GM12878 (cell line): ENCODE results near the gene DLG2. TPM values are rescaled to one million over a fixed set of nuclear protein-coding genes. Genes with fewer than 3 reads are reported as not detected.

Source experiments
- ATAC-seq: fragments of 200-7000 bp; cut with Tn5 transposase; 3 replicates; pipeline ENCODE4 v1.9.1; 2020; ENCODE audit warnings: mild to moderate bottlenecking, moderate library complexity
- BruUV-seq: library from RNA; stranded (reverse); fragments of 400-500 nt; replicated peaks from 2 replicates; lab custom pipeline; 2021; lab: Mats Ljungman, UMichigan
- CTCF ChIA-PET: fragments of 300-600 bp; sonication (Branson Sonifier 250); formaldehyde crosslinking; extraction: SDS; loops from one replicate; lab custom pipeline; 2021; ENCODE audit warnings: inconsistent platforms; lab: Yijun Ruan, JAX
- POLR2A ChIA-PET: fragments of 350-600 bp; formaldehyde crosslinking; extraction: SDS; loops from one replicate; lab custom pipeline; 2021; ENCODE audit warnings: inconsistent platforms; lab: Charles Lee
- RAD21 ChIA-PET: fragments of 300-600 bp; sonication (Branson Sonifier 250); formaldehyde crosslinking; loops from one replicate; lab custom pipeline; 2023; ENCODE audit warnings: antibody characterized with exemption; ENCODE audit not compliant: unreplicated experiment; lab: Charles Lee
- SMC1A ChIA-PET: fragments of 300-600 bp; sonication (Branson Sonifier 250); formaldehyde crosslinking; loops from one replicate; lab custom pipeline; 2023; ENCODE audit not compliant: unreplicated experiment, uncharacterized antibody; lab: Charles Lee
- DNase-seq: peaks from one replicate; pipeline ENCODE4 v3.0.0-alpha.2; 2011; ENCODE audit warnings: low read depth, low spot score
- FAIRE-seq: peaks from 3 replicates; lab custom pipeline; 2011; peaks lifted over from hg19 to GRCh38; lab: Jason Lieb, UNC
- H2AFZ ChIP-seq: 2 replicates; pipeline ENCODE4 v1.6.0; 2011; ENCODE audit warnings: low read depth, low read length, control low read depth; ENCODE audit not compliant: control insufficient read depth
- H3K27ac ChIP-seq: 2 replicates; pipeline ENCODE4 v1.5.1; 2011; ENCODE audit warnings: control low read depth; ENCODE audit not compliant: control insufficient read depth, insufficient read depth
- H3K27me3 ChIP-seq, 2 experiments: replicated peaks in 1 of 2; 2 replicates each; pipeline versions ENCODE4 v1.6.0 to v1.6.1; 2011; ENCODE audit warnings: low read length in 1 of 2; ENCODE audit not compliant: control insufficient read depth in 2 of 2, insufficient read depth in 2 of 2
- H3K36me3 ChIP-seq, 2 experiments: 2 replicates each; pipeline ENCODE4 v1.5.1; 2011; ENCODE audit warnings: low read length in 1 of 2; ENCODE audit not compliant: control insufficient read depth in 2 of 2, insufficient read depth in 2 of 2
- H3K4me1 ChIP-seq: 2 replicates; pipeline ENCODE4 v1.6.1; 2011; ENCODE audit warnings: mild to moderate bottlenecking, low read length, moderate library complexity, mixed read lengths; ENCODE audit not compliant: control insufficient read depth, insufficient read depth
- H3K4me2 ChIP-seq: 2 replicates; pipeline ENCODE4 v1.6.0; 2011; ENCODE audit warnings: control low read depth; ENCODE audit not compliant: control insufficient read depth, insufficient read depth
- H3K4me3 ChIP-seq: fragments of 200-600 bp; sonication (generic); 2 replicates; pipeline ENCODE4 v1.5.1; 2016
- H3K79me2 ChIP-seq: 2 replicates; pipeline ENCODE4 v1.6.0; 2011; ENCODE audit warnings: low read length; ENCODE audit not compliant: control insufficient read depth, insufficient read depth
- H3K9ac ChIP-seq: 2 replicates; pipeline ENCODE4 v1.8.0; 2011; ENCODE audit warnings: low read length, control low read depth, mixed read lengths; ENCODE audit not compliant: control insufficient read depth, insufficient read depth
- H3K9me3 ChIP-seq: replicated peaks from 3 replicates; pipeline ENCODE4 v1.5.1; 2011; ENCODE audit warnings: mild to moderate bottlenecking, low read length; ENCODE audit not compliant: control insufficient read depth, insufficient read depth
- H4K20me1 ChIP-seq: 2 replicates; pipeline ENCODE4 v1.6.0; 2011; ENCODE audit not compliant: control insufficient read depth, insufficient read depth
- ASH2L ChIP-seq: fragments of 300-600, 200-600 bp; sonication (generic); IDR thresholded peaks from 2 replicates; pipeline ENCODE4 v1.6.1; 2017; ENCODE audit warnings: low read depth, mild to moderate bottlenecking, borderline replicate concordance
- ATF2 ChIP-seq: IDR thresholded peaks from 2 replicates; pipeline ENCODE4 v1.6.1; 2012; ENCODE audit warnings: low read length, inconsistent platforms
- CREM ChIP-seq: IDR thresholded peaks from 2 replicates; pipeline ENCODE4 v1.6.1; 2014; ENCODE audit warnings: antibody characterized with exemption, low read depth
- ESRRA ChIP-seq: IDR thresholded peaks from 2 replicates; pipeline ENCODE4 v1.6.1; 2012; ENCODE audit warnings: mild to moderate bottlenecking, low read length, improper control_type of control experiment
- EZH2 ChIP-seq: IDR thresholded peaks from 2 replicates; pipeline ENCODE4 v1.6.1; 2012; ENCODE audit warnings: low read depth, mild to moderate bottlenecking, control low read depth, inconsistent platforms, low read length, borderline replicate concordance; ENCODE audit not compliant: control insufficient read depth
- FOXM1 ChIP-seq: IDR thresholded peaks from 2 replicates; pipeline ENCODE4 v1.6.1; 2012; ENCODE audit warnings: low read depth, mild to moderate bottlenecking, inconsistent platforms, low read length, moderate library complexity
- KDM1A ChIP-seq: fragments of 200-600 bp; sonication (generic); IDR thresholded peaks from 2 replicates; pipeline ENCODE4 v1.6.1; 2016; ENCODE audit warnings: borderline replicate concordance
- MYB ChIP-seq: fragments of 150-350 bp; IDR thresholded peaks from 2 replicates; pipeline ENCODE4 v1.6.1; 2014; ENCODE audit warnings: mild to moderate bottlenecking, low read depth, low read length, borderline replicate concordance
- RCOR1 ChIP-seq: conservative IDR thresholded peaks from 2 replicates; pipeline ENCODE4 v1.6.1; 2012; ENCODE audit warnings: low read depth, low read length, improper control_type of control experiment
- RUNX3 ChIP-seq: IDR thresholded peaks from 2 replicates; pipeline ENCODE4 v1.6.1; 2012; ENCODE audit warnings: low read length, inconsistent platforms
- WRNIP1 ChIP-seq: IDR thresholded peaks from 2 replicates; pipeline ENCODE4 v1.6.1; 2011; ENCODE audit warnings: low read depth, low read length, improper control_type of control experiment, borderline replicate concordance
- YBX1 ChIP-seq: fragments of 450-650 bp; IDR thresholded peaks from 2 replicates; pipeline ENCODE4 v1.6.1; 2016; ENCODE audit warnings: antibody characterized with exemption
- YY1 ChIP-seq: IDR thresholded peaks from 2 replicates; pipeline ENCODE4 v1.6.1; 2011; ENCODE audit warnings: low read depth, mild to moderate bottlenecking, low read length
- ZNF217 ChIP-seq: fragments of 450-650 bp; IDR thresholded peaks from 2 replicates; pipeline ENCODE4 v1.6.1; 2017; ENCODE audit warnings: antibody characterized with exemption, mild to moderate bottlenecking
- WGBS: methylation state at CpG from one replicate; pipeline ENCODE4 v1.1.6; 2016; ENCODE audit warnings: low lambda C conversion rate; ENCODE audit not compliant: insufficient replicate concordance, insufficient coverage; ENCODE audit errors: missing lambda C conversion rate; 5-methylcytosine and 5-hydroxymethylcytosine counted together
- in situ Hi-C: fragments of 300-500 bp; cut with MboI; formaldehyde crosslinking; loops from 9 replicates; pipeline ENCODE4 v1.14.3; 2018; ENCODE audit warnings: mixed read lengths
- intact Hi-C: fragments of 100-400 bp; cut with micrococcal nuclease; formaldehyde crosslinking; loops from one replicate; pipeline ENCODE4 v1.14.2; 2022; ENCODE audit not compliant: unreplicated experiment
- polyA plus RNA-seq, 11 experiments: library from polyadenylated mRNA; depleted of rRNA in 4 of 11; unstranded in 6 of 11; stranded (reverse) in 5 of 11; fragments of >200 nt; fragmentation: Nextera tagmentation in 4 of 11; fragmentation: Illumina TruSeq in 1 of 11; extraction: Ambion mirVana in 4 of 11; extraction: Trizol in 1 of 11; gene quantifications; 1 replicate in 1 of 11; 2 replicates in 10 of 11; pipeline versions ENCODE4 v1.2.1 to v1.2.3, GENCODE V29; 2011 to 2016; ENCODE audit warnings: inconsistent platforms in 2 of 11, missing spikeins in 2 of 11, low read depth in 1 of 11
- total RNA-seq, 4 experiments: library from RNA; depleted of rRNA in 3 of 4; stranded (reverse); fragments of >200 nt in 3 of 4; fragmentation: Illumina TruSeq in 1 of 4; extraction: Trizol in 1 of 4; gene quantifications; 2 replicates each; pipeline versions ENCODE4 v1.2.1 to v1.2.3, GENCODE V29; 2013 to 2021
- TF ChIP-seq, protein P1 (sequence below): fragments of 450-650 bp; IDR thresholded peaks from 2 replicates; pipeline ENCODE4 v1.6.1; 2016; ENCODE audit warnings: mild to moderate bottlenecking, moderate library complexity, borderline replicate concordance
- TF ChIP-seq, protein P2 (sequence below): fragments of 450-650 bp; IDR thresholded peaks from 2 replicates; pipeline ENCODE4 v1.6.1; 2018; ENCODE audit warnings: mild to moderate bottlenecking, low read depth, moderate library complexity; ENCODE audit not compliant: partially characterized antibody

DLG2 gene
- total and polyA plus RNA-seq, 10 of the 15 experiments (the other 5 are each of a cell fraction or from before 2014, with no cell fraction given), result 0.09 to 0.98 (median 0.35) TPM

GRCh38 chr11:83715927-83716535 is 1911.1 kb downstream of the DLG2 start:
- intact Hi-C loops (no loop called here), in situ Hi-C loops (no loop called here)
- Histone ChIP-seq H2AFZ (no peak overlapping the region), H4K20me1 (no peaks in the 10 kb centered on the region), H3K9ac (no peak overlapping the region), H3K9me3 (no peaks in the 10 kb centered on the region), H3K4me3 (no peak overlapping the region), H3K4me2 (no peak overlapping the region), H3K4me1 (no peaks in the 10 kb centered on the region), H3K36me3 (no peaks in the 10 kb centered on the region), H3K27ac (no peak overlapping the region)
- no peak for DNase-seq
- 73% methylated on average over 2 of the region's 2 CpGs for WGBS
- POLR2A ChIA-PET, result no interaction called here
- no peak for ATAC-seq
- CTCF ChIA-PET, result interaction anchor here (1.3 kb wide), 1 partner anchor 10 kb away, joined by 3 read pairs; no protein-coding TSS in a partner anchor
- SMC1A ChIA-PET, result interaction anchor here (0.9 to 1.1 kb wide), 2 partner anchors 19 to 405 kb away, joined by 3 read pairs; no protein-coding TSS in a partner anchor
- no TSS peak for BruUV-seq
- no peak for FAIRE-seq
- RAD21 ChIA-PET, result no interaction called here
- TF ChIP-seq EZH2 (no peak), FOXM1 (no peak), RCOR1 (no peak), ZNF217 (no peak), MYB (no peak), KDM1A (no peak), RUNX3 (no peak), WRNIP1 (no peak), YBX1 (no peak), YY1 (no peak), CREM (no peak), ESRRA (no peak), ASH2L (no peak), ATF2 (no peak)
- TF ChIP-seq, protein P1, sequence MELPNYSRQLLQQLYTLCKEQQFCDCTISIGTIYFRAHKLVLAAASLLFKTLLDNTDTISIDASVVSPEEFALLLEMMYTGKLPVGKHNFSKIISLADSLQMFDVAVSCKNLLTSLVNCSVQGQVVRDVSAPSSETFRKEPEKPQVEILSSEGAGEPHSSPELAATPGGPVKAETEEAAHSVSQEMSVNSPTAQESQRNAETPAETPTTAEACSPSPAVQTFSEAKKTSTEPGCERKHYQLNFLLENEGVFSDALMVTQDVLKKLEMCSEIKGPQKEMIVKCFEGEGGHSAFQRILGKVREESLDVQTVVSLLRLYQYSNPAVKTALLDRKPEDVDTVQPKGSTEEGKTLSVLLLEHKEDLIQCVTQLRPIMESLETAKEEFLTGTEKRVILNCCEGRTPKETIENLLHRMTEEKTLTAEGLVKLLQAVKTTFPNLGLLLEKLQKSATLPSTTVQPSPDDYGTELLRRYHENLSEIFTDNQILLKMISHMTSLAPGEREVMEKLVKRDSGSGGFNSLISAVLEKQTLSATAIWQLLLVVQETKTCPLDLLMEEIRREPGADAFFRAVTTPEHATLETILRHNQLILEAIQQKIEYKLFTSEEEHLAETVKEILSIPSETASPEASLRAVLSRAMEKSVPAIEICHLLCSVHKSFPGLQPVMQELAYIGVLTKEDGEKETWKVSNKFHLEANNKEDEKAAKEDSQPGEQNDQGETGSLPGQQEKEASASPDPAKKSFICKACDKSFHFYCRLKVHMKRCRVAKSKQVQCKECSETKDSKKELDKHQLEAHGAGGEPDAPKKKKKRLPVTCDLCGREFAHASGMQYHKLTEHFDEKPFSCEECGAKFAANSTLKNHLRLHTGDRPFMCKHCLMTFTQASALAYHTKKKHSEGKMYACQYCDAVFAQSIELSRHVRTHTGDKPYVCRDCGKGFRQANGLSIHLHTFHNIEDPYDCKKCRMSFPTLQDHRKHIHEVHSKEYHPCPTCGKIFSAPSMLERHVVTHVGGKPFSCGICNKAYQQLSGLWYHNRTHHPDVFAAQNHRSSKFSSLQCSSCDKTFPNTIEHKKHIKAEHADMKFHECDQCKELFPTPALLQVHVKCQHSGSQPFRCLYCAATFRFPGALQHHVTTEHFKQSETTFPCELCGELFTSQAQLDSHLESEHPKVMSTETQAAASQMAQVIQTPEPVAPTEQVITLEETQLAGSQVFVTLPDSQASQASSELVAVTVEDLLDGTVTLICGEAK, result no peak
- TF ChIP-seq, protein P2, sequence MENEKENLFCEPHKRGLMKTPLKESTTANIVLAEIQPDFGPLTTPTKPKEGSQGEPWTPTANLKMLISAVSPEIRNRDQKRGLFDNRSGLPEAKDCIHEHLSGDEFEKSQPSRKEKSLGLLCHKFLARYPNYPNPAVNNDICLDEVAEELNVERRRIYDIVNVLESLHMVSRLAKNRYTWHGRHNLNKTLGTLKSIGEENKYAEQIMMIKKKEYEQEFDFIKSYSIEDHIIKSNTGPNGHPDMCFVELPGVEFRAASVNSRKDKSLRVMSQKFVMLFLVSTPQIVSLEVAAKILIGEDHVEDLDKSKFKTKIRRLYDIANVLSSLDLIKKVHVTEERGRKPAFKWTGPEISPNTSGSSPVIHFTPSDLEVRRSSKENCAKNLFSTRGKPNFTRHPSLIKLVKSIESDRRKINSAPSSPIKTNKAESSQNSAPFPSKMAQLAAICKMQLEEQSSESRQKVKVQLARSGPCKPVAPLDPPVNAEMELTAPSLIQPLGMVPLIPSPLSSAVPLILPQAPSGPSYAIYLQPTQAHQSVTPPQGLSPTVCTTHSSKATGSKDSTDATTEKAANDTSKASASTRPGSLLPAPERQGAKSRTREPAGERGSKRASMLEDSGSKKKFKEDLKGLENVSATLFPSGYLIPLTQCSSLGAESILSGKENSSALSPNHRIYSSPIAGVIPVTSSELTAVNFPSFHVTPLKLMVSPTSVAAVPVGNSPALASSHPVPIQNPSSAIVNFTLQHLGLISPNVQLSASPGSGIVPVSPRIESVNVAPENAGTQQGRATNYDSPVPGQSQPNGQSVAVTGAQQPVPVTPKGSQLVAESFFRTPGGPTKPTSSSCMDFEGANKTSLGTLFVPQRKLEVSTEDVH, result no peak
- TF ChIP-seq, all 136 proteins: peak for 0
- no peaks in the 10 kb centered on the region; a peak in 1 of 4 replicates for H3K27me3 ChIP-seq
- H3K79me2 ChIP-seq, result no peaks in the 10 kb centered on the region
